GM18499 (cell line): Measurements from ENCODE around the gene OR7D2.
"Not testable (repeated sequence)": the region's sequence is repeated elsewhere in the genome, so short reads cannot be mapped to it uniquely, and the experiment has no call there.

Experiments
- ATAC-seq: cut with Tn5 transposase; IDR thresholded peaks from one replicate; pipeline ENCODE4 v1.9.1; 2021; ENCODE audit warnings: moderate number of reproducible peaks; ENCODE audit not compliant: insufficient read depth, unreplicated experiment

Gene OR7D2

DNA sequence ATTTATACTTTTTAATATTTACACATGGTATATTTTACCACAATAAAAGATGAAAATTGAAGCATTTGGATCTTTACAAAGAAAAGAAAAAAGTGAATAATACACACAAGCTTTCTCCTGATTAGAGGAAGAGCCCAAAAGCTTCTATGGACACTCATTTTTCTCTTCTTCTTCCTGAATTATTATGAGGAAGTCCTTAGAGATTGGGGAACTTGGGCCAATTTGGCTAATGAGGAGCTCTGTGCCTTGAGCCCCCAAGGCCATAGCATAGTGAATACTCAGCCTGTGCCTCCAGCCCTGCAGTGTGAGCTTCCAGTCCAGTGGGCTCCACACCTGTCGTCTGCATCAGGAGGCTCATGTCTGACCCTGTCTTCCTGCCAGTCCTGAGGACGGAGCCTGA, 19.3 kb downstream of the OR7D2 start:
- ATAC-seq, result not testable (repeated sequence)

DNA sequence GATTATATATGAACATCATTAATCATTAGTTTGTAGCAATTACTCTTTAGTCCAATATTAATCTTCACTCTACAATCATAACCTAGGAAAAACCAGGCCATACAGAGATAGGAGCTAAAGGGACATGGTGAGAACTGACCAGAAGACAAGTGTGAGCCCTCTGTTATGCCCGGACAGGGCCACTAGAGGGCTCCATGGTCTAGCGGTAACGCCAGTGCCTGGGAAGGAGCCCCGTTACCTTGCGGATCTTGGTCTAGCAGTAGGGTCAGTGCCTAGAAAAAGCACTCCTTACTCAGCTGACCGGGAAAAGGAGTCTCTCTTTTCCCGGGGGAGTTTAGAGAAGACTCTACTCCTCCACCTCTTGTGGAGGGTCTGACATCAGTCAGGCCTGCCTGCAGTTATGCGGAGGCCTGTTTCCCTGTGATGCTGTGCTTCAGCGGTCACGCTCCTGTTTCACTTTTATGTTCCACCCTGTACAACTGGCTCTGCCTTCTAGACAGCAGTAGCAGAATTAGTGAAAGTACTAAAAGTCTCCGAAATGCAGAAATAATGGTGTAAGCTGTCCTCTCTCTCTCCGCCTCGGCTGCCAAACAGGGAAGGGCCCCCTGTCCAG, 26.8 kb downstream of the OR7D2 start:
- no peak for ATAC-seq

DNA sequence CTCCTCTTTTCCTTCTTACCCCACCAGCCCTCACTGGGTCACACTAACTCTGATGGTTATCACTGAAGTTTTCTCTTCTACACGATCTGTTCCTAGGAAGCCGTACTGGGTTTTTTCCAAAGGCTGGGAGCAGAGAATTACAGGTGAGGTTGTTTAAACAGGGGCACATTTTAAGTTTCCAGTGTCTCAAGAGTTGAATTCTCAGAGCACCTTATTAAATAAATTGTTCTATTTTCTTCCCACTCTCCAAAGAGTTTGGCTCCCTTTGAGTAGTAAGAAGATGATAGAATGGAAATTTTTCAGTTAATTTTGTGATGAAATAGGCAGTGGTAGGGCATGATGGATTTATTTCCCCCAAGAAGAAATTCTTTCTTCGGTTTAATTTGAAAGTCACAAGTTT, 40.7 kb downstream of the OR7D2 start, which contains the start of gene OR7D4:
Gene OR7D4 (minus strand): TSS at position 101 of the 400 bp plus-strand sequence. CDS start 4,752 bp downstream, outside the sequence.
- no peak for ATAC-seq
